CD14-positive monocyte (primary cell): ENCODE measurements around the gene ARHGEF18. TPM values are rescaled to one million over a fixed set of nuclear protein-coding genes. Genes with fewer than 3 reads are reported as not detected.

Experiments used
- DNase-seq, 3 donors: peaks; one replicate each; pipeline ENCODE4 v3.0.0-alpha.2; 2011 to 2022
- H2AFZ ChIP-seq: 2 replicates; pipeline ENCODE4 v1.6.0; 2012; ENCODE audit warnings: mild to moderate bottlenecking, low read depth, low read length, inconsistent platforms; ENCODE audit not compliant: insufficient read depth, poor library complexity, severe bottlenecking
- H3K27ac ChIP-seq, 2 donors: 1 replicate in 1 of 2; 2 replicates in 1 of 2; pipeline ENCODE4 v1.5.1; 2012 to 2013; ENCODE audit warnings: low read length in 2 of 2, control low read depth in 1 of 2, inconsistent platforms in 1 of 2, low read depth in 1 of 2, mild to moderate bottlenecking in 1 of 2
- H3K27me3 ChIP-seq, 2 donors: one replicate each; pipeline versions ENCODE4 v1.6.0 to v1.6.1; 2011 to 2013; ENCODE audit warnings: low read length in 2 of 2; ENCODE audit not compliant: control insufficient read depth in 2 of 2, insufficient read depth in 2 of 2
- H3K36me3 ChIP-seq, 2 donors: replicated peaks in 1 of 2; 1 replicate in 1 of 2; 2 replicates in 1 of 2; pipeline versions ENCODE4 v1.5.1 to v1.6.1; 2012 to 2013; ENCODE audit warnings: low read length in 2 of 2, control low read depth in 1 of 2, inconsistent platforms in 1 of 2, mild to moderate bottlenecking in 1 of 2; ENCODE audit not compliant: insufficient read depth in 2 of 2, control insufficient read depth in 1 of 2
- H3K4me1 ChIP-seq, 2 donors: 1 replicate in 1 of 2; 2 replicates in 1 of 2; pipeline versions ENCODE4 v1.5.1 to v1.6.1; 2012 to 2013; ENCODE audit warnings: low read length in 2 of 2, control low read depth in 1 of 2, inconsistent platforms in 1 of 2, mild to moderate bottlenecking in 1 of 2, moderate library complexity in 1 of 2; ENCODE audit not compliant: insufficient read depth in 2 of 2, control insufficient read depth in 1 of 2
- H3K4me2 ChIP-seq: replicated peaks from 2 replicates; pipeline ENCODE3; 2012; ENCODE audit warnings: low read length, moderate library complexity, mild to moderate bottlenecking; ENCODE audit not compliant: poor library complexity, severe bottlenecking; ENCODE audit errors: extremely low read depth
- H3K4me3 ChIP-seq, 3 experiments: fragments of 200-600 bp in 1 of 3; sonication (generic) in 1 of 3; replicated peaks in 1 of 3; 1 replicate in 2 of 3; 2 replicates in 1 of 3; pipeline ENCODE4 v1.5.1; 2011 to 2013; ENCODE audit warnings: low read length in 3 of 3, mild to moderate bottlenecking in 3 of 3, control low read depth in 2 of 3, low read depth in 2 of 3, inconsistent platforms in 1 of 3, moderate library complexity in 1 of 3
- H3K79me2 ChIP-seq: 2 replicates; pipeline ENCODE4 v1.6.0; 2012; ENCODE audit warnings: mild to moderate bottlenecking, control low read depth, inconsistent platforms, low read length, moderate library complexity; ENCODE audit not compliant: insufficient read depth
- H3K9ac ChIP-seq: 2 replicates; pipeline ENCODE4 v1.6.0; 2017; ENCODE audit warnings: low read length, mild to moderate bottlenecking; ENCODE audit not compliant: insufficient read depth, poor library complexity, severe bottlenecking
- H3K9me3 ChIP-seq, 2 donors: replicated peaks in 1 of 2; 1 replicate in 1 of 2; 2 replicates in 1 of 2; pipeline versions ENCODE4 v1.5.1 to v1.6.1; 2012 to 2013; ENCODE audit warnings: low read length in 2 of 2, control low read depth in 1 of 2; ENCODE audit not compliant: control insufficient read depth in 1 of 2, insufficient read depth in 1 of 2
- H4K20me1 ChIP-seq: 2 replicates; pipeline ENCODE4 v1.6.0; 2012; ENCODE audit warnings: mild to moderate bottlenecking, low read length, control low read depth, moderate library complexity; ENCODE audit not compliant: insufficient read depth
- H3K27ac Mint-ChIP-seq, 7 donors: one replicate each; pipeline ENCODE4 v1.8.0; 2020; ENCODE audit warnings: mild to moderate bottlenecking in 7 of 7, mixed read lengths in 7 of 7, moderate library complexity in 6 of 7, inconsistent platforms in 2 of 7
- H3K27me3 Mint-ChIP-seq, 3 donors: one replicate each; pipeline ENCODE4 v1.8.0; 2021 to 2022; ENCODE audit warnings: low read depth in 3 of 3, mild to moderate bottlenecking in 3 of 3, mixed read lengths in 3 of 3, moderate library complexity in 3 of 3, inconsistent platforms in 1 of 3
- H3K36me3 Mint-ChIP-seq, 2 donors: one replicate each; pipeline ENCODE4 v1.8.0; 2020; ENCODE audit warnings: mixed read lengths in 2 of 2, inconsistent platforms in 1 of 2, mild to moderate bottlenecking in 1 of 2
- H3K4me1 Mint-ChIP-seq: one replicate; pipeline ENCODE4 v1.8.0; 2020; ENCODE audit warnings: mild to moderate bottlenecking, mixed read lengths
- H3K4me3 Mint-ChIP-seq, 2 donors: one replicate each; pipeline ENCODE4 v1.8.0; 2020; ENCODE audit warnings: mild to moderate bottlenecking in 2 of 2, mixed read lengths in 2 of 2, moderate library complexity in 1 of 2
- H3K9me3 Mint-ChIP-seq, 7 donors: one replicate each; pipeline ENCODE4 v1.8.0; 2020 to 2022; ENCODE audit warnings: mixed read lengths in 7 of 7, mild to moderate bottlenecking in 6 of 7, moderate library complexity in 6 of 7, inconsistent platforms in 2 of 7
- WGBS: methylation state at CpG from one replicate; pipeline ENCODE4 v1.1.5; 2013; ENCODE audit warnings: missing lambda C conversion rate; ENCODE audit not compliant: insufficient coverage; 5-methylcytosine and 5-hydroxymethylcytosine counted together
- intact Hi-C, 2 donors: fragments of 100-400 bp; cut with micrococcal nuclease; formaldehyde crosslinking; loops; one replicate each; pipeline versions ENCODE4 v1.15.0 to v1.15.1; 2023
- polyA plus RNA-seq, 3 donors: library from polyadenylated mRNA; depleted of rRNA in 1 of 3; unstranded in 2 of 3; stranded (reverse) in 1 of 3; fragments of 300-500 nt in 2 of 3; fragments of >200 nt in 1 of 3; fragmentation: Illumina TruSeq in 2 of 3; gene quantifications; 1 replicate in 2 of 3; 2 replicates in 1 of 3; pipeline ENCODE4 v1.2.3, GENCODE V29; 2012 to 2021
- TF ChIP-seq, protein P1 (sequence below): fragments of 200-600 bp; IDR thresholded peaks from one replicate; pipeline ENCODE4 v1.8.0; 2022; ENCODE audit warnings: antibody characterized with exemption, mild to moderate bottlenecking

ARHGEF18 gene
- polyA plus RNA-seq, 3 donors = 0.46 to 18.9 (median 0.87) TPM

DNA sequence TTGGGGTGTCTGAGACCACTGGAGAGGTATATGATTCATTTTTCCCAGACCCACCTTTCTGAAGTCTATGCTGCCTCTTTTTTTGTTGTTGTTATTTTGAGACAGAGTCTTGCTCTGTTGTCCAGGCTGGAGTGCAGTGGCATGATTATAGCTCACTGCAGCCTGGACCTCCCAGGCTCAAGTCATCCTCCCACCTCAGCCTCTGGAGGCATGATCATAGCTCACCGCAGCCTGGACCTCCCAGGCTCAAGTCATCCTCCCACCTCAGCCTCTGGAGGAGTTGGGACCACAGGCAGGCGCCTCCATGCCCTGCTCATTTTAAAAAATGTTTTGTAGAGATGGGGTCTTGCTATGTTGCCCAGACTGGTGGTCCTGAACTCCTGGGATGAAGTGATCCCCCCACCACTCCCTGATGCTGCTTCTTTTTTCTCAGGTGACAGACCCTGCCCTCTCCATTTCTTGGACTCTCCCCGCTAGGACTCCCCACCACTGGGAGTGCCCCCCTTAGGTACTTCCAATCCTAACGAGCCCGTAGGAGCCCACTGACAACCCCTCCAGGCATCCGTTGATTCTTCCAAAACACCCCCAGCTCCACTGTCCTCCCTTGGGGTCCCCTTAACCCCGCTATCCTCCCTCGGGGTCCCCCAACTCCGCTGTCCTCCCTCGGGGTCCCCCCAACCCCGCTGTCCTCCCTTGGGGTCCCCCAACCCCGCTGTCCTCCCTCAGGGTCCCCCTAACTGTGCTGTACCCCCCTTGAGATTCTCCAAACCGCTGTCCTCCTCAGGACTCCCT lies 45.4 kb downstream of the ARHGEF18 start:
- 24% methylated on average over 9 of the region's 13 CpGs for WGBS
- TF ChIP-seq, protein P1, sequence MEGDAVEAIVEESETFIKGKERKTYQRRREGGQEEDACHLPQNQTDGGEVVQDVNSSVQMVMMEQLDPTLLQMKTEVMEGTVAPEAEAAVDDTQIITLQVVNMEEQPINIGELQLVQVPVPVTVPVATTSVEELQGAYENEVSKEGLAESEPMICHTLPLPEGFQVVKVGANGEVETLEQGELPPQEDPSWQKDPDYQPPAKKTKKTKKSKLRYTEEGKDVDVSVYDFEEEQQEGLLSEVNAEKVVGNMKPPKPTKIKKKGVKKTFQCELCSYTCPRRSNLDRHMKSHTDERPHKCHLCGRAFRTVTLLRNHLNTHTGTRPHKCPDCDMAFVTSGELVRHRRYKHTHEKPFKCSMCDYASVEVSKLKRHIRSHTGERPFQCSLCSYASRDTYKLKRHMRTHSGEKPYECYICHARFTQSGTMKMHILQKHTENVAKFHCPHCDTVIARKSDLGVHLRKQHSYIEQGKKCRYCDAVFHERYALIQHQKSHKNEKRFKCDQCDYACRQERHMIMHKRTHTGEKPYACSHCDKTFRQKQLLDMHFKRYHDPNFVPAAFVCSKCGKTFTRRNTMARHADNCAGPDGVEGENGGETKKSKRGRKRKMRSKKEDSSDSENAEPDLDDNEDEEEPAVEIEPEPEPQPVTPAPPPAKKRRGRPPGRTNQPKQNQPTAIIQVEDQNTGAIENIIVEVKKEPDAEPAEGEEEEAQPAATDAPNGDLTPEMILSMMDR = no peak
- Mint-ChIP-seq H3K27ac (peak overlapping the region; percentile 23 to 93 (median 86)), H3K4me3 (peak overlapping the region; percentile 87 to 93), H3K36me3 (peaks cover 18 to 41% of the 10 kb centered on the region in 2 donors), H3K4me1 (peaks cover 35% of the 10 kb centered on the region), H3K9me3 (no peaks in the 10 kb centered on the region), H3K27me3 (no peaks in the 10 kb centered on the region)
- H3K4me3 ChIP-seq = peak overlapping the region; percentile 81 to 84 (median 83)
- intact Hi-C loops = loop anchor here (10.0 kb wide), 2 partner anchors 141 to 231 kb away; partner anchors contain the start of genes PNPLA6 (in 2 of the 2), PET100 (in 1 of the 2) and XAB2 (in 1 of the 2)
- H3K27ac ChIP-seq = peak overlapping the region; percentile 17 to 76
- H3K4me2 ChIP-seq = peak overlapping the region; percentile 87
- H2AFZ ChIP-seq = peak overlapping the region; percentile 76
- peaks cover 54% of the 10 kb centered on the region for H3K79me2 ChIP-seq
- H3K9me3 ChIP-seq = no peaks in the 10 kb centered on the region
- peak overlapping the region; percentile 83 for H3K9ac ChIP-seq
- no peaks in the 10 kb centered on the region for H3K27me3 ChIP-seq
- H4K20me1 ChIP-seq = peaks cover 67% of the 10 kb centered on the region
- peaks cover 30 to 35% of the 10 kb centered on the region in 2 donors for H3K4me1 ChIP-seq
- H3K36me3 ChIP-seq = peaks cover 19 to 28% of the 10 kb centered on the region in 2 donors
- DNase-seq = no peak

DNA sequence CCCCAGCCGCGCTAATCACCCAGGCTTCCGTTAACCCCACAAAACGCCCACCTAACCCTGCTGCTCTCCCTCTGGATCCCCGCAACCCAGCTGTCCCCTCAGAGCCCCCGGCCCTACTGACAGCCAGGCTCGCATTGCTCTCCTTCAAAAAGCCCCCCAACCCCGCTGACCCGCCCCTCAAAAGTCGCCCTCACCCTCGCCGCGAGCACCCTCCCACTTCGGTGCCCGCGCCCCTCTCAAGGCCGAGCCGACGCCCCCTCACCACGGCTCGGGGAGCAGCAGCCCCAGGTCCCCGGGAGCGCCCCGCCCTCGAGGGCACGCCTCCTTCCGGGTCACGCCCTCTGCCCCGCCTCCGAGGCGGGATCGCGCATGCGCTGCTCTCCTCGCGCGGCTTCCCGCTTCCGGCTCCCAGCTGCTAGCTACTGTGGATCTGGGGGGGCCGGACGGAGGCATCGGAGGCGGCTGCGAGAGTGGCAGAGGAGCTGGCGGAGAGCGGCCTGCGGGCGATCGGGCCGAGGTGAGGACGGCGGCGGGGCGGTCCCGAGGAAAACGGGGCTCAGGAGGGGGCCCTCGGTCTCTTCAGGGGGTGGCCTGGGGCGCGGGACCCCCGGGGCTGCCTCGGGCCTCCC lies 46.1 kb downstream of the ARHGEF18 start:
- peak overlapping the region; percentile 87 for H3K4me2 ChIP-seq
- H3K36me3 ChIP-seq = peaks cover 15 to 24% of the 10 kb centered on the region in 2 donors
- Mint-ChIP-seq H3K9me3 (no peaks in the 10 kb centered on the region), H3K4me1 (peaks cover 38% of the 10 kb centered on the region), H3K4me3 (peak overlapping the region; percentile 87 to 93), H3K36me3 (peaks cover 15 to 40% of the 10 kb centered on the region in 2 donors), H3K27me3 (no peaks in the 10 kb centered on the region), H3K27ac (peak overlapping the region; percentile 23 to 93 (median 86))
- H2AFZ ChIP-seq = peak overlapping the region; percentile 76
- TF ChIP-seq, protein P1 = no peak
- peak; percentile 81 to 86 (median 84) for DNase-seq
- H4K20me1 ChIP-seq = peaks cover 74% of the 10 kb centered on the region
- intact Hi-C loops = loop anchor here (10.0 kb wide), 2 partner anchors 140 to 230 kb away; partner anchors contain the start of genes PNPLA6 (in 2 of the 2), PET100 (in 1 of the 2) and XAB2 (in 1 of the 2)
- WGBS = under 1% methylated on average over 61 of the region's 61 CpGs
- peak overlapping the region; percentile 83 for H3K9ac ChIP-seq
- peak overlapping the region; percentile 81 to 84 (median 83) for H3K4me3 ChIP-seq
- no peaks in the 10 kb centered on the region for H3K9me3 ChIP-seq
- H3K79me2 ChIP-seq = peaks cover 58% of the 10 kb centered on the region
- no peaks in the 10 kb centered on the region for H3K27me3 ChIP-seq
- H3K4me1 ChIP-seq = peaks cover 31 to 37% of the 10 kb centered on the region in 2 donors
- peak overlapping the region; percentile 28 to 76 for H3K27ac ChIP-seq
